SH-SY5Y (cell line): ENCODE measurements around the gene INTS11.

Experiments used
- GATA2 ChIP-seq: IDR thresholded peaks from 2 replicates; pipeline ENCODE4 v1.6.1; 2011; ENCODE audit warnings: mild to moderate bottlenecking, low read depth, low read length
- GATA3 ChIP-seq: IDR thresholded peaks from 2 replicates; pipeline ENCODE4 v1.6.1; 2011; ENCODE audit warnings: low read depth, mild to moderate bottlenecking, low read length, moderate library complexity

GRCh38 chr1:1308756-1309250, 15.7 kb downstream of the INTS11 start:
- no peak for TF ChIP-seq GATA3
- no peak for TF ChIP-seq GATA2
